CD4-positive, alpha-beta T cell treated with Interleukin-4 for 1 hour (primary cell): ENCODE data around the gene POU6F2.
"Not testable (repeated sequence)": the region's sequence is repeated elsewhere in the genome, so short reads cannot be mapped to it uniquely, and the experiment has no call there.

Source experiments
- DNase-seq, 2 donors: peaks; one replicate each; pipeline ENCODE4 v3.0.0-alpha.2; 2020 to 2022

The POU6F2 gene

GRCh38 chr7:38977685-38978084 lies at the start of gene POU6F2:
POU6F2 (plus strand) TSS chr7:38977909; CDS start chr7:38977954, 45 bp downstream.
- no peak for DNase-seq

- no peak for DNase-seq
These were observed 49.2 kb upstream of the POU6F2 start for GRCh38 chr7:38928506-38928905.

- no peak for DNase-seq
These were observed 48.1 kb upstream of the POU6F2 start for GRCh38 chr7:38929460-38930171.

- peak; percentile 19 to 29 for DNase-seq
These were observed 45.1 kb upstream of the POU6F2 start for GRCh38 chr7:38932509-38933168.

GRCh38 chr7:38934051-38934450 lies 43.7 kb upstream of the POU6F2 start:
- DNase-seq, result no peak

- no peak for DNase-seq
These were observed 43.2 kb upstream of the POU6F2 start for GRCh38 chr7:38934536-38934935.

GRCh38 chr7:38936641-38937040 lies 41.1 kb upstream of the POU6F2 start:
- no peak for DNase-seq

- no peak for DNase-seq
These were observed 39.7 kb upstream of the POU6F2 start for GRCh38 chr7:38938001-38938485.

- DNase-seq, result no peak
These were observed 39.1 kb upstream of the POU6F2 start for GRCh38 chr7:38938589-38938988.

GRCh38 chr7:38940774-38941173 lies 36.9 kb upstream of the POU6F2 start:
- DNase-seq, result no peak

GRCh38 chr7:38942431-38943051 lies 35.2 kb upstream of the POU6F2 start:
- no peak for DNase-seq

- DNase-seq, result not testable (repeated sequence)
These were observed 30.2 kb upstream of the POU6F2 start for GRCh38 chr7:38947541-38947940.

- DNase-seq, result no peak
These were observed 27.4 kb upstream of the POU6F2 start for GRCh38 chr7:38950309-38950708.

- DNase-seq, result no peak
These were observed 26.5 kb upstream of the POU6F2 start for GRCh38 chr7:38951213-38951612.

- DNase-seq, result no peak
These were observed 24.5 kb upstream of the POU6F2 start for GRCh38 chr7:38953227-38953626.

- no peak for DNase-seq
These were observed 23.7 kb upstream of the POU6F2 start for GRCh38 chr7:38953971-38954370.

- DNase-seq, result no peak
These were observed 21.8 kb upstream of the POU6F2 start for GRCh38 chr7:38955892-38956291.

GRCh38 chr7:38962028-38962427 lies 15.7 kb upstream of the POU6F2 start:
- DNase-seq, result no peak

GRCh38 chr7:38964921-38965320 lies 12.8 kb upstream of the POU6F2 start:
- no peak for DNase-seq

- no peak for DNase-seq
These were observed 3.9 kb upstream of the POU6F2 start for GRCh38 chr7:38973760-38974159.

GRCh38 chr7:38975944-38976392 lies 1.7 kb upstream of the POU6F2 start:
- no peak for DNase-seq

GRCh38 chr7:38978491-38978890 lies 782 bp downstream of the POU6F2 start:
- no peak for DNase-seq

GRCh38 chr7:38992203-38992602 lies 14.5 kb downstream of the POU6F2 start:
- no peak for DNase-seq

- DNase-seq, result no peak
These were observed 23.9 kb downstream of the POU6F2 start for GRCh38 chr7:39001595-39001994.
